K562 (cell line): ENCODE results near the gene VPS45. TPM values are rescaled to one million over a fixed set of nuclear protein-coding genes. Genes with fewer than 3 reads are reported as not detected.

Experiments
- FOXJ2 ChIP-seq: fragments of 200-800 bp; sonication (Bioruptor generic); IDR thresholded peaks from 2 replicates; pipeline ENCODE4 v1.6.1; 2016; ENCODE audit warnings: missing genetic modification characterization, missing compliant biosample characterization
- FOXP1 ChIP-seq: sonication (generic); formaldehyde crosslinking; IDR thresholded peaks from 2 replicates; pipeline ENCODE4 v1.8.0; 2022; ENCODE audit warnings: mild to moderate bottlenecking, missing genetic modification reagents
- POLR2A ChIP-seq: fragments of 450-650 bp; conservative IDR thresholded peaks from 2 replicates; pipeline ENCODE4 v1.6.1; 2016
- RB1 ChIP-seq: fragments of 450-650 bp; IDR thresholded peaks from 2 replicates; pipeline ENCODE4 v1.6.1; 2017; ENCODE audit warnings: low read depth, mild to moderate bottlenecking
- RBBP5 ChIP-seq: fragments of 200-600 bp; sonication (generic); IDR thresholded peaks from 2 replicates; pipeline ENCODE4 v1.6.1; 2012; ENCODE audit warnings: borderline replicate concordance, mild to moderate bottlenecking, low read length, control low read depth, inconsistent platforms; ENCODE audit not compliant: insufficient read depth, poor library complexity, severe bottlenecking
- TAL1 ChIP-seq: fragments of 450-650 bp; IDR thresholded peaks from 2 replicates; pipeline ENCODE4 v1.6.1; 2016; ENCODE audit warnings: mild to moderate bottlenecking
- TBP ChIP-seq: optimal IDR thresholded peaks from 2 replicates; pipeline ENCODE3; 2011; ENCODE audit warnings: low read depth, low read length, improper control_type of control experiment
- polyA plus RNA-seq, 8 experiments: library from polyadenylated mRNA; depleted of rRNA in 4 of 8; stranded (reverse) in 5 of 8; unstranded in 3 of 8; fragments of >200 nt; fragmentation: Nextera tagmentation in 2 of 8; fragmentation: Illumina TruSeq in 1 of 8; extraction: Ambion mirVana in 2 of 8; extraction: Trizol in 1 of 8; gene quantifications; 2 replicates each; pipeline versions ENCODE4 v1.2.1 to v1.2.3, GENCODE V29; 2011 to 2014; ENCODE audit warnings: inconsistent platforms in 1 of 8, missing spikeins in 1 of 8
- total RNA-seq, 7 experiments: library from RNA; depleted of rRNA in 6 of 7; stranded (reverse); fragments of >200 nt in 6 of 7; fragmentation: Illumina TruSeq in 2 of 7; extraction: Trizol in 2 of 7; gene quantifications; 2 replicates each; pipeline versions ENCODE4 v1.2.1 to v1.2.3, GENCODE V29; 2011 to 2021; ENCODE audit warnings: low replicate concordance in 1 of 7
- TF ChIP-seq, protein P1 (sequence below): fragments of 450-650 bp; formaldehyde crosslinking; IDR thresholded peaks from 2 replicates; pipeline ENCODE4 v1.4.0; 2020; ENCODE audit warnings: mild to moderate bottlenecking, mixed read lengths
- TF ChIP-seq, protein P2 (sequence below): sonication (generic); formaldehyde crosslinking; IDR thresholded peaks from 2 replicates; pipeline ENCODE4 v1.8.0; 2023; ENCODE audit warnings: mild to moderate bottlenecking, missing genetic modification reagents
- TF ChIP-seq, protein P3 (sequence below): fragments of 250-450 bp; sonication (Bioruptor Pico); IDR thresholded peaks from 2 replicates; pipeline ENCODE4 v1.8.0; 2022; ENCODE audit warnings: inconsistent platforms, mild to moderate bottlenecking, moderate library complexity, borderline replicate concordance
- TF ChIP-seq, protein P4 (sequence below): fragments of 250-450 bp; sonication (Bioruptor Pico); IDR thresholded peaks from 2 replicates; pipeline ENCODE4 v1.8.0; 2021; ENCODE audit warnings: moderate library complexity, mild to moderate bottlenecking, inconsistent platforms

VPS45 gene
- total and polyA plus RNA-seq, 9 of the 15 experiments (the other 6 are each of a cell fraction or from before 2014, with no cell fraction given), result 17.9 to 48.2 (median 34.4) TPM

DNA sequence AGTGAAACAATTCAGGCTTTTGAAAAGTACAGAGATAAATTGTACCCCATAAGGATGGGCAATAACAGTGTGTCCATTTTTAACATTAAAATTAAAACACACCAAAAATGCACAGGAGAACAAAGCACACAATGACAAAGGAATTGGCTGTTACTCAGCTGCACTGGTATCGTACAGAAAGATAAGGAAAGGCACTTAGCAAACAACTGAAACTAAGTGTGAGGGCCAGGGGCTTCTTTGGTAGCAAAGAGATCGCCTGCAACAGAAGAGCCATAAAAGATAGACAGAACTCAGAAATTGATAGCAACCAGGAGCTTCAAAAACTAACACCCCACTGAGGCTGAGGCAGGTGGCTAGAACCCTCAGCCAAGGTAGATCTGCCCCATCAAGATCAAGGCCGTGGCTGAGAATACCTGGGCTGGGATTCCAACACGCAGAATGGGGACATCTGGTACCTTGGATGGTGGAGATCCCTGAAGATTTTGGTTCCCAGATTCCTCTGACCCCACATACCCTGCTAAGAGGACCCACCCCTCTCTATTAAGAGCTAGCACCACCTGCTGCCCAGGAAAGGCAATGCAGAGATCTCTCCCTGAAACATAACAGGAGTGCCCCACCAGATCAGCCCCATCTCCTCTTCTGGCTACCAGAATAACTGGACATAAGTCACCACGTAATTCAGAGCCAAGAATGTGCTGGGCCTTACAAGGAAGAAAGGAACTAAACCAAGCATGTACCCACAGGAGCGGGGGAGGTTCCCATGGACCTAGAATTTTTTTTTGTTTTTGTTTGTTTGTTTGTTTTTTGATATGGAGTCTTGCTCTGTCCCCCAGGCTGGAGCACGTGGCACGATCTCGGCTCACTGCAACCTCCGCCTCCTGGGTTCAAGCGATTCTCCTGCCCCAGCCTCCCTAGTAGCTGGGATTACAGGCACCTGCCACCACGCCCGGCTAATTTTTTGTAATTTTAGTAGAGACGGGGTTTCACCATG lies 98.3 kb downstream of the VPS45 start (continued):
- TF ChIP-seq, protein P1, sequence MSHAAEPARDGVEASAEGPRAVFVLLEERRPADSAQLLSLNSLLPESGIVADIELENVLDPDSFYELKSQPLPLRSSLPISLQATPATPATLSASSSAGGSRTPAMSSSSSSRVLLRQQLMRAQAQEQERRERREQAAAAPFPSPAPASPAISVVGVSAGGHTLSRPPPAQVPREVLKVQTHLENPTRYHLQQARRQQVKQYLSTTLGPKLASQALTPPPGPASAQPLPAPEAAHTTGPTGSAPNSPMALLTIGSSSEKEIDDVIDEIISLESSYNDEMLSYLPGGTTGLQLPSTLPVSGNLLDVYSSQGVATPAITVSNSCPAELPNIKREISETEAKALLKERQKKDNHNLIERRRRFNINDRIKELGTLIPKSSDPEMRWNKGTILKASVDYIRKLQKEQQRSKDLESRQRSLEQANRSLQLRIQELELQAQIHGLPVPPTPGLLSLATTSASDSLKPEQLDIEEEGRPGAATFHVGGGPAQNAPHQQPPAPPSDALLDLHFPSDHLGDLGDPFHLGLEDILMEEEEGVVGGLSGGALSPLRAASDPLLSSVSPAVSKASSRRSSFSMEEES (CRISPR knock-in tag), result no peak
- TF ChIP-seq TAL1 (peak; percentile 13; the same call in 1 of the 2 replicates), FOXP1 (CRISPR knock-in tag) (no peak), POLR2A (no peak), RBBP5 (no peak), TBP (peak; percentile 6), FOXJ2 (tag) (no peak), RB1 (peak; percentile 46; the same call in 1 of the 2 replicates)
- TF ChIP-seq, protein P2, sequence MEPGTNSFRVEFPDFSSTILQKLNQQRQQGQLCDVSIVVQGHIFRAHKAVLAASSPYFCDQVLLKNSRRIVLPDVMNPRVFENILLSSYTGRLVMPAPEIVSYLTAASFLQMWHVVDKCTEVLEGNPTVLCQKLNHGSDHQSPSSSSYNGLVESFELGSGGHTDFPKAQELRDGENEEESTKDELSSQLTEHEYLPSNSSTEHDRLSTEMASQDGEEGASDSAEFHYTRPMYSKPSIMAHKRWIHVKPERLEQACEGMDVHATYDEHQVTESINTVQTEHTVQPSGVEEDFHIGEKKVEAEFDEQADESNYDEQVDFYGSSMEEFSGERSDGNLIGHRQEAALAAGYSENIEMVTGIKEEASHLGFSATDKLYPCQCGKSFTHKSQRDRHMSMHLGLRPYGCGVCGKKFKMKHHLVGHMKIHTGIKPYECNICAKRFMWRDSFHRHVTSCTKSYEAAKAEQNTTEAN, result 0 out of 2 replicates have a peak, but pooled peaks have one; percentile 24
- TF ChIP-seq, protein P3, sequence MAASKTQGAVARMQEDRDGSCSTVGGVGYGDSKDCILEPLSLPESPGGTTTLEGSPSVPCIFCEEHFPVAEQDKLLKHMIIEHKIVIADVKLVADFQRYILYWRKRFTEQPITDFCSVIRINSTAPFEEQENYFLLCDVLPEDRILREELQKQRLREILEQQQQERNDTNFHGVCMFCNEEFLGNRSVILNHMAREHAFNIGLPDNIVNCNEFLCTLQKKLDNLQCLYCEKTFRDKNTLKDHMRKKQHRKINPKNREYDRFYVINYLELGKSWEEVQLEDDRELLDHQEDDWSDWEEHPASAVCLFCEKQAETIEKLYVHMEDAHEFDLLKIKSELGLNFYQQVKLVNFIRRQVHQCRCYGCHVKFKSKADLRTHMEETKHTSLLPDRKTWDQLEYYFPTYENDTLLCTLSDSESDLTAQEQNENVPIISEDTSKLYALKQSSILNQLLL (CRISPR knock-in tag), result no peak
- TF ChIP-seq, protein P4, sequence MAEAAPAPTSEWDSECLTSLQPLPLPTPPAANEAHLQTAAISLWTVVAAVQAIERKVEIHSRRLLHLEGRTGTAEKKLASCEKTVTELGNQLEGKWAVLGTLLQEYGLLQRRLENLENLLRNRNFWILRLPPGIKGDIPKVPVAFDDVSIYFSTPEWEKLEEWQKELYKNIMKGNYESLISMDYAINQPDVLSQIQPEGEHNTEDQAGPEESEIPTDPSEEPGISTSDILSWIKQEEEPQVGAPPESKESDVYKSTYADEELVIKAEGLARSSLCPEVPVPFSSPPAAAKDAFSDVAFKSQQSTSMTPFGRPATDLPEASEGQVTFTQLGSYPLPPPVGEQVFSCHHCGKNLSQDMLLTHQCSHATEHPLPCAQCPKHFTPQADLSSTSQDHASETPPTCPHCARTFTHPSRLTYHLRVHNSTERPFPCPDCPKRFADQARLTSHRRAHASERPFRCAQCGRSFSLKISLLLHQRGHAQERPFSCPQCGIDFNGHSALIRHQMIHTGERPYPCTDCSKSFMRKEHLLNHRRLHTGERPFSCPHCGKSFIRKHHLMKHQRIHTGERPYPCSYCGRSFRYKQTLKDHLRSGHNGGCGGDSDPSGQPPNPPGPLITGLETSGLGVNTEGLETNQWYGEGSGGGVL, result no peak
- TF ChIP-seq, all 486 proteins: peak for 55
